Effector CD8-positive, alpha-beta T cell (primary cell): ENCODE results near the gene SCT.

Source experiments
- DNase-seq: peaks from one replicate; lab custom pipeline; 2025; lab: John Stamatoyannopoulos, UW

SCT gene

DNA sequence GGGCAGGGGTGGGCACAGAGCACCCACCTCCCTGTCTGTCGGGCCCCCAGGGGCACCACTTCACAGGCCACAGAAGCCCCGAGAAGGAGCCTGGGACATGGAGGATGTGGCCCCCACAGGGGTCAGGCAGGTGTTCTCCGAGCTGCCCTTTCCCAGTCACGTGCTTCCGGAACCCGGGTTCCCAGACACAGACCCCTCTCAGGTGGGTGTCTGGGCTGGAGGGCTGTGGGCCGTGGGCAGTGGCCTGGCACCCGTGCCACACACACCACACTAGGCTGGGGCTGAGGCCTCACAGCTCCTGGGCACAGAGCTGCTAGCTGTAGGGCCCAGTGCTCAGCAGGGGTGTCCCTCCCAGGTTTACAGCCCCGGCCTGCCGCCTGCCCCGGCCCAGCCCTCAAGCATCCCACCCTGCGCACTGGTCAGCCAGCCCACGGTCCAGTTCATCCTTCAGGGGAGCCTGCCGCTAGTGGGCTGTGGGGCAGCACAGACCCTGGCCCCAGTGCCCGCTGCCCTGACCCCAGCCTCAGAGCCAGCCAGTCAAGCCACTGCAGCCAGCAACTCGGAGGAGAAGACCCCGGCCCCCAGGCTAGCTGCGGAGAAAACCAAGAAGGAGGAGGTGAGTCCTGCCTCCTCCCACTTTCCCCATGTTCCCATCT is 16.7 kb downstream of the SCT start:
- no peak for DNase-seq

DNA sequence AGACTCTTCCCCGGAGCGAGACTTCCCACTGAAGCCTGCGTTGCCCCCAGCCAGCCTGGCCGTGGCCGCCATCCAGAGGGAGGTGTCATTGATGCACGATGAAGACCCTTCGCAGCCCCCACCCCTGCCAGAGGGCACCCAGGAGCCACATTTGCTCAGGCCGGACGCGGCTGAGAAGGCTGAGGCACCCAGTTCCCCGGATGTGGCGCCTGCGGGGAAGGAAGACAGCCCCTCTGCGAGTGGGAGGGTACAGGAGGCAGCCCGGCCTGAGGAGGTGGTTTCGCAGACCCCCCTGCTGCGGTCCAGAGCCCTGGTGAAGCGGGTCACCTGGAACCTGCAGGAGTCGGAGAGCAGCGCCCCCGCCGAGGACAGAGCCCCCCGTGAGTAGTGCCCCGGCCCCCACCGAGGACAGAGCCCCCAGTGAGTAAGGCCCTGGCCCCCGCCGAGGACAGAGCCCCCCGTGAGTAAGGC is 17.6 kb downstream of the SCT start:
- no peak for DNase-seq

DNA sequence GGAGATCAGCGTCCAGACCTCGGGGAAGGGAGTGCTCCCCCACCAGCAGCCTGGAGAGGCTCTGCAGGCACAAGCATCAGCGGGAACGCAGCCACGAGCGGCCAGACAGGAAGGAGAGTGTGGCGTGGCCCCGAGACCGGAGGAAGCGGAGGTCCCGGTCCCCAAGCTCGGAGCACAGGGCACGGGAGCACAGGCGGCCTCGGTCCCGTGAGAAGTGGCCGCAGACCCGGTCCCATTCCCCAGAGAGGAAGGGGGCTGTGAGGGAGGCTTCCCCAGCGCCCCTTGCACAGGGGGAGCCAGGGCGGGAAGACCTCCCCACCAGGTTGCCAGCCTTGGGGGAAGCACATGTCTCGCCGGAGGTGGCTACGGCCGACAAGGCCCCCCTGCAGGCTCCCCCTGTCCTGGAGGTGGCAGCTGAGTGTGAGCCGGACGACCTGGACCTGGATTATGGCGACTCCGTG is 18.2 kb downstream of the SCT start:
- no peak for DNase-seq

DNA sequence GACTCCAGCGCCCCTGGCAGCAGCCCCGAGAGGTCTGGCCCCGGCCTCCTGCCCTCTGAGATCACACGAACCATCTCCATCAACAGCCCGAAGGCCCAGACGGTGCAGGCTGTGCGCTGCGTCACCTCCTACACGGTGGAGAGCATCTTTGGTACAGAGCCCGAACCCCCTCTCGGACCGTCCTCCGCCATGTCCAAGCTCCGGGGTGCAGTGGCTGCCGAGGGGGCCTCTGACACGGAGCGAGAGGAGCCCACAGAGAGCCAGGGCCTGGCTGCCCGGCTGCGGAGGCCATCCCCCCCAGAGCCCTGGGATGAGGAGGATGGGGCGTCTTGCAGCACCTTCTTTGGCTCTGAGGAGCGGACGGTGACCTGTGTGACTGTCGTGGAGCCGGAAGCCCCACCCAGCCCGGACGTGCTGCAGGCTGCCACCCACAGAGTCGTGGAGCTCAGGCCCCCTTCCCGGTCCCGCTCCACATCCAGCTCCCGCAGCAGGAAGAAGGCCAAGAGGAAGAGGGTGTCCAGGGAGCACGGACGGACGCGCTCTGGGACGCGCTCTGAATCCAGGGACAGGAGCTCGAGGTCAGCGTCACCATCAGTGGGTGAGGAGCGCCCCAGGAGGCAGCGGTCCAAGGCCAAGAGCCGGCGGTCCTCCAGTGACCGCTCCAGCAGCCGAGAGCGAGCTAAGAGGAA is 18.9 kb downstream of the SCT start:
- no peak for DNase-seq

DNA sequence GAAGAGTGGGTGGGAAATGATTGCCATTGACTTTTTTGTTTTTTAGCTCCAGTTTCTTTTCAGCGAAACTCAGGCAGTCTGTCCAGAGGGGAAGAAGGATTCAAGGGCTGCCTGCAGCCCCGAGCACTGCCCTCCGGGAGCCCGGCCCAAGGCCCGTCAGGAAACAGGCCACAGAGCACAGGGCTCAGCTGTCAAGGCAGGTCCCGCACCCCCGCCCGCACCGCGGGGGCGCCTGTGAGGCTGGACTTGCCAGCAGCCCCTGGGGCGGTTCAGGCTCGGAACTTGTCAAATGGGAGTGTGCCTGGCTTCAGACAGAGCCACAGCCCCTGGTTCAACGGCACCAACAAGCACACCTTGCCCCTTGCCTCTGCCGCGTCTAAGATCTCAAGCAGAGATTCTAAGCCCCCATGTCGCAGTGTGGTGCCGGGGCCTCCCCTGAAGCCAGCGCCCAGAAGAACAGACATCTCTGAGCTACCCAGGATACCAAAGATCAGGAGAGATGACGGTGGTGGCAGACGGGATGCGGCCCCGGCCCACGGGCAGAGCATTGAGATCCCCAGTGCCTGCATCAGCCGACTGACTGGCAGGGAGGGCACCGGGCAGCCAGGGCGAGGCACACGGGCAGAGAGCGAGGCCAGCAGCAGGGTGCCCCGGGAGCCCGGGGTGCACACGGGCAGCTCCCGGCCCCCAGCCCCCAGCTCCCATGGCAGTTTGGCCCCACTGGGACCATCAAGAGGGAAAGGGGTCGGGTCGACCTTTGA is 19.8 kb downstream of the SCT start:
- no peak for DNase-seq

DNA sequence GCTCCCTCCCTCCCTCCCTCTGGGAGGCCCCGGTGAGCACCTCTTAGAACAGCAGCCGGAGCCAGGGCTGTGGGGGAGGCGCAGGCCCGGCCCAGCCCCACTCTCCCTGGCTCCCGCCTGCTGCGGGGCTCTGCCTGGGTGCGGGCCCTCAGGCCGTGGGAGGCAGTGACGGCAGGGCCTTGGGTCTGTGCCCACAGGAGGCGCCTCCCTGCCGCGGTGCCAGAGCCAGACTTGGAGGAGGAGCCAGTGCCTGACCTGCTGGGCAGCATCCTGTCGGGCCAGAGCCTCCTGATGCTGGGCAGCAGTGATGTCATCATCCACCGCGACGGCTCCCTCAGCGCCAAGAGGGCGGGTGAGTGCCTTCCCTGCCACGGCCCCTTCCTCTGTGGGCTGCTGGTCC is 20.7 kb downstream of the SCT start:
- DNase-seq = no peak

DNA sequence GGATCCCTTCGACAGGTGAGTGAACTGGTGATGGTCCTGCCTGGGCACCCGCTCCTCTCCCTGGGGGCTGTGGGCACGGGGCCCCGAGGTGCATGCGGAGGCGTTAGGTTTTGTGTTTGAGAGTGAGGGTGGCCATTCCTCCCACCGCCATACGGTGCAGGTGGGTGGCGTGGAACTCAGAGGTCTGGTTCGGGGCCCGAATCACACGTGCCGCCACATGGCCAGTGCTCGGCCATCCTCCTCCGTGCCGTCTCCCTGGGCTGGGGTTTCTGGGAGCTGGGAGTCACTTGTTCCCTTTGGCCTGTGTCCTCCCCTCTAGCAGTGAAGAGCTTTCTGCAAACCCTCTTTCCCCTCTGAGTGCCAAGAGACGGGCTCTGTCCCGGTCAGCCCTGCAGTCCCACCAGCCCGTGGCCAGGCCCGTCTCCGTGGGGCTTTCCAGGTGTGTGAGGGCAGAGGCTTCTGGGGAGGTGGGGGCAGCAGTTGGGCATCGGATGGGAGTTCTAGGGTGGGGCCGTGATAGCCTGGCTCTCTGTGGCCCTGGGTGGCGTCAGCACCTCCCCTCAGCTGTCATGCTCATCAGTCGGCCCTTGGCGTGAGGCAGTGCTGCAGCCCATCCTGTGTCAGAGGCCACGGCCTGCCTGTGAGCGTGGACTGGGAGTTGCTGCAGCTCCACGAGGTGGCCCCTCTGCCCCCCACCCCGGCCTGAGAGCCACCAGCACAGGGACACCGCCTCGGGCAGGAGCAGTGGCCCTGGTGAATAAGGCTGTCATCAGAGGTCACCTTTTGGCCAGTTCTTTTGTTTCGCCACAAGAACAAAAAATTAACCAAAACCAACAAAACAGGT is 21.5 kb downstream of the SCT start:
- DNase-seq = no peak

DNA sequence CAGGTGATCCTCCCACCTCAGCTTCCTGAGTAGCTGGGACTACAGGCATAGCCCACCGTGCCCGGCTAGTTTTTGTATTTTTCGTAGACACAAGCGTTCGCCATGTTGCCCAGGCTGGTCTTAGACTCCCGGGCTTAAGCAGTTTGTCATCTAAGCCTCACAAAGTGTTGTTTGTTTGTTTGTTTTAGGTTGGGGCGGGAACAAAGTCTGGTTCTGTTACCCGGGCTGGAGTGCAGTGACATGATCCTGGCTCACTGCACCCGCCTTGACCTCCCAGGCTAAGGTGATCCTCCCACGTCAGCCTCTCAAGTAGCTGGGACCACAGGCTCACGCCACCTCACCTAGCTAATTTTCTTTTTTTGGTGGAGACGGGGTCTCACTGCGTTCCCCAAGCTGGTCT is 23.8 kb downstream of the SCT start:
- DNase-seq = no peak

DNA sequence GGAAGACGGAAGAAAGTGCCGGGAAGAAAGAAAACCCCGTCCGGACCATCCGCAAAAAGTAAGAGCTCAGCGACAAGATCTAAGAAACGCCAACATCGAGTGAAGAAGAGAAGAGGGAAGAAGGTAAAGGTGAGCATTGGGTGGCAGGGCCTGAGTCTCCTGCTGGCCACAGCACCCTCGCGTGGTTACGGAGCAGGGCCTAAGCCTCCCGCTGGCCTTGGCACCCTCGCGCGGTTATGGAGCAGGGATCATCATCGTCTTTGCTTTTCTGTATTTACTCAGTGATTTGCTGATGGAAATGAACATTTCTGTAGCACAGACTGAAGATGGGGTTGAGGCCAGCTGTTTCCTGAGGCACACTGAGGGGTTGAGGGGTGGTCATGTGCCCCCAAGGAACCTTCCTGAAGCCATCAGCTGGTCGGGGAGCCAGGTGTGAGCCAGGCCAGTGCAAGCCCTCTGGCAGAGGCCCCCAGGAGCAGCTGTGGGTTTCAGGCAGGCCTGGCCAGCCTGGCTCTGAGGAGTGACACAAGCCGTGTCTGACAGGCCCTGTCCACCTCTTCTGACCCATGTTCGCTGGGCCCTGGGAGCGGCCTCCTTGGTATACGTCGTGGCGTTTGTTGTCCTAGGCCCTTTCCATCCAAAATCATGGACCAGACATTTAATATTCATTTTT is 25.3 kb downstream of the SCT start:
- no peak for DNase-seq

DNA sequence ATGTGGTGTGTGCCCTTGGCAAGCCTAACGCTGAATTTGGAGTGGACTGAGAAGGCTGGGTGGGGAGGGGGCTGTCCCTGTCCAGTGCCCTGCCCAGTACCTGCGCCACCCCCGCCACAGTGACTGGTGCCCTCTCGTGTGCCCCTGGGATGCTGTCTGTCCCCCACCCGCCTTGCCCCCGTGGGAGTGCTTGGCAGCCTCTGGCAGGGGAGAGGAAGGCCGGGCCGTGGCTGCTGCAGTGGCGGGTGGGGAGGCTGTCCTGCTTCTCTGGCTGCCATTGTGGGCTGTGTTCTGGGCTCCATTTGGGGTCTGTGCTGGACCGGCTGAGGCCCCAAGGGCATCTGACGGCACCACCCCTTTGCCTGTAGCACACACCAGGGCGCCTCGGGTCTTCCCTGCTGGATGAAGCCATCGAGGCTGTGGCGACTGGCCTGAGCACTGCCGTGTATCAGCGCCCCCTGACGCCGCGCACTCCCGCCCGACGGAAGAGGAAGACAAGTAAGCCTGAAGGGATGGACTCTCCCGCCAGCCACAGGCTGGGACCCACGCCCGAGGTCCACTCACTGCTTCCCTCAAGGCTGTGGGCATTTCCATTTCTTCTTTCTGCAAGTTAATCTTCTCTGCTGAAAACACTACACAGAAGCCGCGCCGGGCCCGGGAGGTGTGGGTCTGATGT is 28.8 kb downstream of the SCT start:
- no peak for DNase-seq

DNA sequence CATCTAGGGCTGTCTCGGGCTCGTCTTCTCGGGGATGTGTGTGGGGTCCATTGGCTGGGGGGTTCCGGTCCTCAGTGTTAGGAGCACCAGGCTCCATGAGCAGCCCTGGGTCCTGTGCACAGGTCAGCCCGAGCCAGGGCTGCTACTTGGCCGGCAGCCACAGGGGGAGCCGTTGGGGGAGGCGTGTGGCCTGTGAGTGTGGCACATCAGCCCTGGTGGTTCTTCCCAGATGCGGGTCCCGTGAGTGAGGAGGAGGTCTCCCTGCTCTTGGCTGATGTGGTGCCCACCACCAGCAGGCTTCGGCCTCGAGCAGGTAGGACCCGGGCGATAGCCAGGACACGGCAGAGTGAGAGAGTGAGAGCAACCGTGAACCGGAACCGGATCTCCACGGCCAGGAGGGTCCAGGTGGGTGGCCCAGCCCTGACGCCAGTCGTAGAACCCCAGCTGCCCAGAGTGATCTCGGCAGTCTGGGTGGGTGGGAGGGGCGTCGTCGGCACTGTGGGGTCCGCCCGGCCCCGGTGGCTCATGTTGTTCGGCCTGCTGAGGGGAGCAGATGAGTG is 29.7 kb downstream of the SCT start:
- no peak for DNase-seq

DNA sequence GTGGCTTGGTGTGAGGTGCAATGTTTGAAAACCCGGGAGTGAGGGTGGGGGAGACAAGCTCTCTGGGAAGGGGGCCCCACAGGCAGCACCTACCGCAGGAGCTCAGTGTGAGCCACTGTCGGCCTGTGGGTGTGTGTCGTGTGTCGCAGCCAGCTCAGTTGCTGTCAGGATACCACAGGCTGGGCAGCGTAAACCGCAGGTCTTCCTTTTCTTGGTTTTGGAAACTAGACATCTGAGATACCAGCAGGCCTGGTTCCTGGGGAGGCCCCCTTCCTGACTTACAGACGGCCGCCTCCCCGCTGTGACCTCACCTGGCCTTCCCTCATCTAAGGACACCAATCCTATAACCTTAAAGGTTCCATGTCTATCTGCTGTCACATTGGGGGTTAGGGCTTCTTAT is 30.6 kb downstream of the SCT start:
- DNase-seq = no peak

DNA sequence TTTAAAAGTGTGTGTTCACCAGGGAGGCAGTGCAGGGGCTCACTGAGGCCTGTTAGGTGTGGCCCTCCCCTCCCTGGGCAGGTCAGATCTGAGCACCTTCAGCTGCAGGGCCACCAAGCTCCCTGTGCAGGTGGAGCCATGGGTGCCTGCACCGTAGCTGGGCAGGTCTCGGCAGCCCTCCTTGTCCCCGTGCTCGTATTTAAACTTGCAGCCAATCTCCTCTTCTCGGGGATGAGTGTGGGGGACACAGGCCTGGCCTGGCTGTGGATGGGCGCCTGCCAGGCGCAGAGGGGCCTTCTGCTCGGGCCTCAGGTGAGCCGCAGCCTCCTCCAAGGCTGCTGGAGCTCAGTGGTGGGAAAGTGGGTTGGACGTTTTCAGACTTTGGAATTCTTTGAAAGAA is 31.6 kb downstream of the SCT start:
- DNase-seq = no peak

DNA sequence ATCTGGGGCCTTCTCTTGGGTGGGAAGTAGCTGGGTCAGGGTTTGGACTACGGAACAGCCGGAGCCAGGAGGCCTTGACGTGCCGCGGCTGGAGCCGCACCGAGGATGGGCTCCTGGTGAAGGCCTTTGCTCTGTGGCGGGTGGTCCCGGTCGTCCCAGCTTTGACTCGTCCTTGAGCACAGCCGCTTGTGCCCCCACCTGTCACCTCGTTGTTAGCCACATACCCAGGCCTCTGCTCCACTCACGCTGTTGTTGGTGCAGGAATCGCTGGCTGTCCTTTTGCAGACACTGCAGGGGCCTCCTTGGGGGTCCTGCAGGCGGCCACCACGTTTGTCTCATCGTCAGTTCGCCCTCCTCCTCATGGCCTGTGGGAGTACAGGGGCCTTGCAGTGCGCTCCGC is 33.6 kb downstream of the SCT start:
- DNase-seq = no peak

DNA sequence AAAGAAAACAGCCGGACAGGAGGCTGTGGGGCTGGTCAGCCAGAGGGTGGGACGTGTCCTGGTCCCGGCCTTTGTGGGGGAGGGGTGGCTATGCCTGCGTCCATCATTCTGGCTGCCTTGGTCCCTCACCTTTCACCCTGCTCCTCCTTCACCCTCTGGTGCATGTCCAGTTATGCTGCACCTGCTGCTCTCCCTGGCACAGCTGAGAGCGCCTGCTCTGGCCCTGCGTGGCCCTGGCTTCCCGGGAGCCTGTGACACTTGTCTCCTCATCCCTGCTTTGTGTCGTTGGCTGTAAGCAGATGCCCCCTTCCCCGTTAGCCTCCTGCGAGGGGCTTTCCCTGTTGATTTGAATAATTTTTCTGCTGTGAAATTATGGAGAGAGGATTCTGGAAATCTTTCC is 34.1 kb downstream of the SCT start:
- no peak for DNase-seq

DNA sequence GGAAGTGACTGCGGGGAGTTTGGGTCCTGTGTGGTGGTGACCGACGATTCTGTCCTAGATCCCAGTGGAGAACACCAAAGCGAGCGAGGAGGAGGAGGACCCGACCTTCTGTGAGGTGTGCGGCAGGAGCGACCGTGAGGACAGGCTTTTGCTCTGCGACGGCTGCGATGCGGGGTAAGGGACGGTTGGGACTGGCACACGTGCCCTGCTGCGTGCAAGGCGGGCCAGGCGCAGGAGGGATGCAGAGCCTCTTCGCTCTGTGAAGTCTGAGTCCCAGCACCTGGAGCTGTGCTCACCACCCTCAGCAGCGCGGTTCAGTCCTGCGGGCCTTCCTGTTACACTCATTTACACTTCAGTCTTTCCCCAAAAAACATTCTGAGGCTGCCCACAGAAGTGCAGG is 34.5 kb downstream of the SCT start:
- DNase-seq = no peak

DNA sequence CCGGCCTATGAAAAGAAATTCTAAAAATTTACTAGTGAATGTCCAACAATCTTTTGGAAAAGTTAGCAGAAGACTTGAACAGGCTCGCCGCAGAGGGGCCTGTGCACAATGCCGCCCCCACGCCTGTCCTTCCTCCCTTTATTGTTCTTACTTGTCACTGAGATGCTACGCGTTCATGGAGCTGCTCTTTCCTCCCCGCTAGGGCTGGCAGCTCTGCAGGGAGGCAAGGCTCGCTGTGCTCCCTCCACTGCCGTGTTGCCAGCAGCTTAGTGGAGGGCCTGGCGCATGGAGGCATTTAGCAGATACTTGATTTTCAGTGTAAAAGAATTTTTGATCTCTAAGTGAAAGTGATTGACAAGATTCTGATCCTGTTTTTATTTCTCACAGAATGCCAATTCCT is 36.0 kb downstream of the SCT start:
- no peak for DNase-seq

DNA sequence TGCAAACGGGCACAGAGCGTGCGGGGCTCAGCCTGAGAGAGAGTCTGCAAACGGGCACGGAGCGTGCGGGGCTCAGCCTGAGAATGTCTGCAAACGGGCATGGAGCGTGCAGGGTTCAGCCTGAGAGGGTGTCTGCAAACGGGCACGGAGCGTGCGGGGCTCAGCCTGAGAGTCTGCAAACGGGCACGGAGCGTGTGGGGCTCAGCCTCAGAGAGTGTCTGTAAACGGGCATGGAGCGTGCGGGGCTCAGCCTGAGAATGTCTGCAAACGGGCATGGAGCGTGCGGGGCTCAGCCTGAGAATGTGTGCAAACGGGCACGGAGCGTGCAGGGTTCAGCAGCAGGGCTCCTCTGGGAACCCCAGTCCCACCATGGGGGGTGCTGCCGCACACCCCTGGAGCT is 37.2 kb downstream of the SCT start:
- no peak for DNase-seq

DNA sequence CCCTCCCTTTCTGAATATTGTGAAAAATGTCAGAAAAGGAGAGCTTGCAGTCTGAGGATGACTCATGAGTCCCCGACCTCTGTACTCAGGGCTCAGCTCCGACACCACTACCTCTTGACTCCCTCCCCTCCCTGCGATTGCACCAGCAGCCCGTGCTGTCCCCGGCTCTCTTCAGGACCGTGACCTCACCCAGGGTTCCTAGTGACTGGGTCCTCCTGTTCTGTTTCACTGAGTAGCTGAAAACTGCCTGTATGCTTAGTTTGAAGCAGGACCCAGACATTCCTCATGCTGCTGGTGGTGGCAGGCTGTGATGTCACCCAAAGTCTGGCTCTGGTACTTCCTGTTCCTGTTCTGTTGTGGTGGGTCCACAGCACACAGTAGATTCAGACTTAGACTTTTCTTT is 39.0 kb downstream of the SCT start:
- DNase-seq = peak; percentile 44

DNA sequence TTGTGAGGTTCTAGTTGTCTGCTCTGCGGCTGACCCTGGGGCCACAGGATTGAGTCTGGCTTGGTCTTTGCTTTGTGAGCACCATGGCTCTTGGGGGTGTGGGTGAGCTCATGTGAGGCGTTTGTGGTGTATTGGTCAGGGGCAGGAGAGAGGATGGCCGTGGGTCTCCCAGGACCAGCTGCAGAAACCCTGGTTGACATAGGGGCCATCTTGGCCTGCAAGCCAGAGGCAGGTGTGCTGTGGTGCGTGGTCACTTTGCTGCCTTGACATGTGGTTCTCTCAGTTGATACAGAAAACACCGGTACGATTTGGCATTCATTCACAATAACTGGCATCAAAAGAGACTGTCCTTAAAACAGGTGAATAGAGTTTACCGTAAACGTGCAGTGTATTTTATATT is 39.4 kb downstream of the SCT start:
- no peak for DNase-seq
